Stimulated activated CD4-positive, alpha-beta T cell treated with anti-CD3 and anti-CD28 coated beads, TNF-alpha, amount 100 ng/mL, for 48 hours (primary cell): ENCODE data around the gene TRIM46.
A peak's percentile ranks its signal among the peaks of the same experiment; 100 is the strongest.
"Not testable (repeated sequence)": the region's sequence is repeated elsewhere in the genome, so short reads cannot be mapped to it uniquely, and the experiment has no call there.

Experiments
- DNase-seq, 3 donors: peaks; one replicate each; pipeline ENCODE4 v3.0.0-alpha.2; 2020; ENCODE audit warnings: low read depth in 3 of 3

Gene TRIM46

DNA sequence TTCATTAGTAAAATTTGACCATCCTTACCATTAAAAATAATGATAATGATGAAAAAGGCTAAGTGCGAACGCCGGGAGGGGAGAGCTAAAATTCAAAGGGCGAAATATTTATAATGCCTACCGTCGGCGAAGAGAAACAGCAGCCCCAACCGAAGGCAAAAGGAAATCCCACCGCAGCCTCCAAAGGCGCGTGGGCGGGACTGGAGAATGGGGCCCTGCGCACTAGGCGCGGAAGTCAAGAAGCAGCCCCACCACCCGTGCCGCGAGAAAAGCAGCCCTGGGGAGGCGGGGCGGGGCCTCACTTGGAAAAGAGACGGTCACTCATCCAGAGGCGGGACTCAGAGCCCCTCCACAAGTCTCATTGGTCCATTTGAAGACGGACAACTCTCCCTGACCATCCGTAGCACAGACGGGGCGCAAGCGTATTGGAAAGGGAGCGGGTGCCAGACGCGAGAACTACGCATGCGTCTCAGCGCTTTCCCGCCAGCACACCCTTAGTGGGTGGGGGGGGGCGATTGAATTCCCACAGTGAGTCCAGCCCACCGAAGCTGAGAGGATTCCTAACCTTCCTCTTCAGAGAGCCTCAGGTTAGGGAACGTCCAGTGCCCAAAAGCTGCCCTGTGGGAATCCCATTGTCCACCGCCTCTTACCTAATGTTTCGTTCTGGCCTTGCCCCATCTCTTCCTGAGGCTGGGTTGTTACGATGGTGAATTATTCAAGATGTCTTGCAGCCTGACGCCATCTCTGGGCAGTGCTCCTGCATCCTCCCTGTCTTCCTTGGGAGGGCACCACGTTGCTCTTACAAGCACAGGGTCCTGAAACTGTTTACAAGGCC, 53.8 kb downstream of the TRIM46 start:
- DNase-seq: peak; percentile 98 to 100 (median 99)

DNA sequence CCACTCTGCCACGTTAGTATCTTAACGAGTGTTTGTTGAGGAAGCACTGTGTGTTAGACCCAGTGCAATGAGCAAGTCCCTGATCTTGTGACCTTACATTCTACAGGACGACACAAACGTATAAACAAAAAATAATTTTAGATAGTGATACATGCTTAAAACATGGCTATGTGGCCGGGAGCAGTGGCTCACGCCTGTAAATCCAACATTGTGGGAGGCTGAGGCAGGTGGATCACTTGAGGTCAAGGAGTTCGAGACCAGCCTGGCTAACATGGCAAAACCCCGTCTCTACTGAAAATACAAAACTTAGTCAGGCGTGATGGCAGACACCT, 54.4 kb downstream of the TRIM46 start:
- DNase-seq: no peak

DNA sequence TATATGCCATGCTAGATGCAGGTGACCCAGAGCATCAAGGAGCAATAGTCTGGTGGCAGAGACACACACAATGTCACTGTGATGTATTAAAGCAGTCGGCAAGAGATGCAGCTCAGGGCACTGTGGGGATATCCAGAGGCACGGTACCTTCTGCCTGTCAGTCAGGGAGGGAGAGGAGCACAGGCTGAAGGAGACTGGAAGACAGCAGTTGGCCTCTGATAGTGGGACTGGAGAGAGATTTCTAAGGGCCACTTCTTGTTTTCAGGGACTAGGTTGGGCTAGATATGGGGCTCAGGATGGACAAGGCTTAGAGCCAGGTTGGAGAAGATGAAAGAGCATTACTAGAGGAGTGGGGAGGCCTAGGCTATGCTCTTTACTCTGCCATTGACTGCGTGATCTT, 57.7 kb downstream of the TRIM46 start:
- DNase-seq: not testable (repeated sequence)

DNA sequence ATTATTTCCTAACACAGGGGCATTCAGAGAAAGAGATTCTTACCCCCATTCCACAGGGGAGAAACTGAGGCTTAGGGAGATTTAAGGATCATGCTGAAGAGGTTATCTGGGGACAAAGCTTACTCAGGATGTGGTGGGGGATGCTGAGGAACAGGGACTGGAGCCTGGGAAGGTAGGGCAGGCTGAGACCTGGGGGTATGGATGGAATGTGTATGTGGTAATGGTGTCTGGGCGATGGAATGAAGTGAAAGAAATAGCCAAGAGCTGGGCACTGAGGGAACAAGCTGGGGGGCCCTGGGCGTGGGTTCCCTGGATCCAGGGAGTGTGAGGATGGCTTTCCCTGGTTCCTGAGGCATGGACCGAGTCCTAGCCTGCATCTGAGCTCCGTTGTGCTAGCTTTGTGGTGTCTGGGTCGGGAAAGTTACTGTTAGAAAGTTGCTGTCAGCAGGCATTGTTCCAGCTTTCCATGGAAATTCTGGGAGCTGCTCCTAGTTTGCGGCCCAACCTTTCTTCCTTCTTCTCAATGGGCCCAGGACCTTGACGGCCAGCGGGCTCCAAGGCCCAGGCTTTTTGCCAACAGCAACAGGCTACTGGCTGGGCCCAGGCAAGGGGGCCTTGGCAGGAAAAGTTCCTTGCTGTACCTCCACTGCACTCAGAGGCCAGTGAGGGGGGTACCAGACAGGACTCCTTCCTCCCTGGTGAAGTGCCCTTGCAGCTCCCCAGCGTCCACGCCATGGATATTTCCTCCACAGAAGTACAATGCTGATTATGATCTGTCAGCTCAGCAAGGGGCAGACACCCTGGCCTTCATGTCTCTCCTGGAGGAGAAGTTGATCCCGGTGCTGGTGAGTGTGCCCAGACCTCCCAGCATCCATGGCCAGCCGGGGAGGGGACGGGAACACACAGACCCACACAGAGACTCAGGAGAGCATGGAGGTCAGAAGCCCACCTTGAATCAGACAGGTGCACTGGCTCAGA, 58.6 kb downstream of the TRIM46 start:
- DNase-seq: not testable (repeated sequence)

DNA sequence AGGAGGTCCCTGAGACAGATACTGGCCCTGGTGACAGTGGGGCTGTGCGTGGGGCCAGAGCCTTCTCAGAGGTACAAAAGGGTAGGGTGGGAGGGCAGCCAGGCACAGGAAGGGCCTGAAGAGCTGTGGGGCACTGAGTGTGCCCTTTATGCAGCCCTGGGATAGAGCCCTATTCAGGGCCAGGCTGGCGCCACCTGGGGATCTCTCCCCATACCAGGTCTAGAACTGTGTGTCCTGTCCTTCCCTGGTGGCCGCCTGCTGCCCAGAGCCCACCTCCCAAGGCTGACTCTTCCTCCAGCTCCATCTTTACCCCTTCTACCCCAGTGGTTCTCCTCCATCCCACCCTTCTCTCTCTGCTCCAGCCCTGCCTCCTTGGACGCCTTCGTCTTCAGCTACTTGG, 59.9 kb downstream of the TRIM46 start:
- DNase-seq: not testable (repeated sequence)
